NCI-H345 (cell line): ENCODE measurements around the gene APBA2.

Source experiments
- DNase-seq: peaks from one replicate; lab custom pipeline; 2025; lab: John Stamatoyannopoulos, UW

The APBA2 gene

DNA sequence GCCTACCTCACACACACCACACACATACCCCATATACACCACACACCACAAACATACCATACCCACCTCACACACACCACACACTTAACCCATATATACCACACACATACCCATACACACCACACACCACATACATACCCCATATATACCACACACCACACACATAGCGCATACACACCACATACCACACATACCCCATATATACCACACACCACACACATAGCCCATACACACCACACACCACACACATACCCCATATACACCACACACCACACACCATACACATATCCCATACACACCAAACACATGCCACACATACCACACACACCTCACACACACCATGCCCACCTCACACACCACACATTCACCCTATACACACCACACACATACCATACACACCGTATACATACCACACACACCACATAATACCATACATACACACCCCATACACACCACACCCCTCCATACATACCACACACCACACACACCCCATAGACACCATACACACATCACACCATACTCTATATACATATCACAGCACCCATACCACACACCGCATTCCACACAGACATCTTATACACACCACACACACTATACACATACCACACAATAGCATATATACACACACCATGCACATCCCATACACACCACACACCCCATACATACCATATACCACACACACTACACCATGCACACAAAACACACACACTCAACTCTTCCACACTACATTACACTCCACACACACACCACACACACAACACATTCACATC, 29.5 kb downstream of the APBA2 start:
- DNase-seq, result no peak

DNA sequence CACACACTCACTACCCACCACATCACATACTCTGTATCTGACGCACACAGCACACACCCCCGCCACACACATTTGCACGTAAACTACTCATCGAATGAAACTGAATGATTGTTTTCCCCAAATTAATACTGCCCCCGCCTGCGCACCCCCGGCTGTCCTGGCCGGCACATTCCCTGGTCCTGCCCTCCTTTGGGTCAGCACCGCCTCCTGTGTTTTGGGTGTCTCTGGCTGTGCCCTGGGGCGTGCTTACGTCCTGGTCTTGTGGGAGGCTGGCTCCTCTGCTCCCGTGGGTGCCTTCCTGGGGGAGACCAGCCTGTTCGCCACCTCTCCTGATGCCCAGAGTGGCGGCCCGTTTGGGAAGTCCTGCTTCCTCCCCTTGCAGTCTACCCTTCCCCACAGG, 30.2 kb downstream of the APBA2 start:
- DNase-seq, result no peak

DNA sequence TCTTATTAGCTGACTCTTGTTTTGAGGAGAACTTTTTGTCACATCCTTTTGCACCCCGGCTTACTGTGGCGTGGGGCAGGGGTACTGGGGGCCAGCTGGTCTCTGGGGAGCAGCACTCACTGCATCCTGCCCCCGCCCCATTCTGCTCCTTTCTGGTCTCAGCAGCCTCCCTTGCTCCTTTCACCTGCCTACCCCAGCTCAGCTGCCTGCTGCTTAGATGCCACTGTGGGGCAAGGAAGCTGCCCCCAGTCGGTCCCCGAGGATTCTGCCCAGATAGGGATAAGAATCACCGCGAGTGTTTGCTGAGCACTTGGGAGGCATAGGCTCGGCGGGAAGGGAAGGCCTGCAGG, 32.0 kb downstream of the APBA2 start:
- DNase-seq, result no peak

DNA sequence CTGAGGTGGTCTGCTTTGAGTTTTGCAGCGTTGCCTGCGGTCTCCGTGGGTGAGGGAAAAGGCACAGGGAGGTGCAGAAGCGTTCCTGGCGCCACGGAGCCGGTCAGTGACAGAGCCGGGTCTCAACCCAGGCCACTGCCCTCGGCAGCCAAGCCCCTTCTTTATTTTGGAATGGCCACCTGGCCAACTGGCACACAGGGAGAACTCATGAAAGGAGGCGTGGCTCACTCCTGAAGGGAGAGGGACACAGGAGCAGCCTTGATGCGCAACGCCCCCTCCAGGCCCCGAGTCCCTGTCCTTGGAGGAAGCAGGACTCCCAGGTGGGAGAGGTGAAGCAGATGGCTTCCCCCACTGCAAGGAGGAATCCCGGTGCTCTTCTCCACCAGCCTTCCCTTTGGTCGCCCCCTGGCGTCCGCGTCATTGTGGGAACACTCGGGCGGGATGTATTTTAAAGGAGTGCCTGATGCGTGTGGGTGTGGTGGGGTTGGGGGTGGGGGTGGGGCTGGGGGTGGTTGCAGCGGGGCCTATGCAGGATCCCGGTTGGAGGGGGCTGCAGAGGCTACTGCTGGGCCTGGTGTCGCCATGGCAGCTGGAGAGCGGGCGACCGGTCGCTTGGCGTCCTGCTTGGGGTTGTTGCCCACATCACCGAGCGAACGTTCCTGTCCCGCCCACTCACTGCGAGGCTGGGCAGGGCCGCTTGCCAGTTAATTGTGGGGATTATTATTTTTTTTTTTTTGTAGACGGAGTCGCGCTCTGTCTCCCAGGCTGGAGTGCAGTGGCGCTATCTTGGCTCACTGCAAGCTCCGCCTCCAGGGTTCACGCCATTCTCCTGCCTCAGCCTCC, 32.6 kb downstream of the APBA2 start:
- DNase-seq, result peak; percentile 76

DNA sequence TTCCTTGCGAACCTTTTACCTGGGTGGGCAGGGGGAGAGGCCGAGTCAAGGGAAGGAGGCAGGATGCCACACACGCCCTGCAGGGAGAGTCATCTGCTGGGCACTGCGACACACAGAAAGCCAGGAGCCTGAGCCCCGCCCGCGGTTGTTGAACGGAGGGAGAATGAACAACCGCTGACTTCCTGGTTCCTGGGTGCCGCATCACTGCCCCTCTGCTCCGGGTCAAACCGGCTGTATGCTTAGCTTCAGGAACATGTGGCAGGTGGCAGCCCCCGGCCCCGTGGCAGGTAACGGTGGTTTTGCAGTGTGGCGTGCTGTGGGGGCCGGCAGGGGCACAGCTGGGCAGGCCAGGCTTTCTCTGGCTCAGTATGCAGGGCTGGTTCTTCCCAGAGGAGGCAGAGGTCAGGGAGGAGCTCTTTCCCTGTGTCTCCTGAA, 33.4 kb downstream of the APBA2 start:
- peak; percentile 29 for DNase-seq

DNA sequence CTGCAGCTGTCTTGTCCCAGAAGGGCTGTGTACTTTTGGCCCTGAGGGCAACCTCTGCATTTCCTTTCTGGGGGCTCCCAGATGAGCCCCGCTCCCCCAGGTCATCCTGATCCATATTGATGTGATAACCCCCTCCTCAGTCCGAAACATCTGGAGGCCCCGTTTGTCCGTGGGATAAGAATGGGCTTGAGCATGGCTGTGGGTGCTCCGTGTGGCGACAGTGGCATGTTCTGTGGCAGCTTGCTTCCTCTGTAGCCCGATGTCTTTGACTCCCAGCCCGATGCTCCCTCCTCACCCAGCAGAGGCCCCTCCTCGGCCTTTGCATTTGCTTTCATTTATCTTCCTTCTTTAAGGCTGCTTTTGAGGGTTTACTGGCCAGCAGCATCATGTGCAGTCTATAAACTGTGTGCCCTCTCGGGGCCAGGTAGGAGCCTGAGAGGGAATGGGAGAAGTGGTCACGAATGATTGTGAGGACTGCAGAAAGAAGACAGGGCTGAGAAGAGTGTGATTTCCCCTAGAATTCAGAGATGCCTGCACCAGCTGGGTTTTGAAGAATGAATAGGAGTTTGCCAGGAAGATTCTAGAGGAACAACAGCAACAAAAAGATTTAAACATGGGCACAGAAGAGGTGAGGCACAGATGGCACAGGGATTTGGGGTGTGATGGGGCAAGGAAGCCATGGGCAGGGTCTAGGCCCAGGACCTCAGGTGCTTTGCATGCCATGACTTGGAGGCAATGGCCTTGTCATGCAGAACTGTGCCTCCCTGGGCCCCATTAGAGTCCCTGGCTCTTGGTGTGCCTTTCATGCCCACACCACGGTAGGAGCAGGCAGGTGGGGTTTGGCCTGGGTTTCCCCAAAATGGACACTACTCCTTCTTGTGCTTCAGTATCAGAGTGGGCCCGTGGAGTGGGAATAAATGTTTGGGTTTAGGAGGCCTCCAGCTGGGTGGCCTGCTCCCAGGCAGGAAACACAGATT, 34.2 kb downstream of the APBA2 start:
- DNase-seq, result no peak

DNA sequence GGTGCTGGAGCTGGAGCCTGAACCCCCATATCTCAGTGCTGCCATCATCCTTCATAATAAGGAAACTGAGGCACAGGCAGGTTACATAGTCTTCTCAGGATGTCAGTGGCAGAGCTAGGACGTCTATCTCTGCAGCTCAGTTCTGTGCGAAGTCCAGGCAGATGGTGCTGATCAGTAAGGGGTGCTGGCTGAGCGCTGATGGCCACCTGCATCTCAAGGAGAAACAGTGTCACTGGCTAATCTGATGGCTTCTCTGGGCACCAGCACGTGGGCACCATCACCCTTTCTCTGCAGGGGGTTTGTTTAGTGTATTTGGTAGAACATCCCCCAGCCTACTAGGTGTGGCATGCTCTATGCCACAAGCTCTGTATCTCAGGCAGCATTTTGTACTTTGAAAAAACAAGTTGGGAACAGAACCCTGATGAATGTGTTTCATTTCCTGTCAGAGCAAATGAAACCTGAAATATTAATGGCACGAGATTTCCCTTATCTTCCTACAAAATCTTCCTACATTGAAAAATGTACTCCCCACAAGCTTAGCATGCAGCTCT, 35.1 kb downstream of the APBA2 start:
- DNase-seq, result no peak

DNA sequence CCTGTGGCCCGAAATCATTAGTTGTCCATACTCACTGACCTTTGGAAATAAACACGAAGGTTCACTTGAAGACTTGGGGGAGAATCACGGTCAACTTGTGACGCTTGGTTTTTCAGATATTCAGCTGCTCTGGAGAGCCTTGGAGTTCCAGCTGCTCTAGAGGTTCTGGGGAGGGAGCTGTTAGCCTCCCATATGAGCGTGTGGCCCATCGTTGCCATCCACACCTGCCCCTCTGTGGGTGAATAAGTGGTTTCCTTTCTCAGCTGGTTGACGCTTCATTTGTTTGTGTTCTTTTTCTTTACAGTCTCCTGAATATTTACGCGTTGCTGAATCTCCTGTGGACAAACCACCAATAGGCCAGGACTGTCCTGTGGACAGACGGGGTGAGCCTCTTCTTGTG, 35.6 kb downstream of the APBA2 start:
- peak; percentile 40 for DNase-seq

DNA sequence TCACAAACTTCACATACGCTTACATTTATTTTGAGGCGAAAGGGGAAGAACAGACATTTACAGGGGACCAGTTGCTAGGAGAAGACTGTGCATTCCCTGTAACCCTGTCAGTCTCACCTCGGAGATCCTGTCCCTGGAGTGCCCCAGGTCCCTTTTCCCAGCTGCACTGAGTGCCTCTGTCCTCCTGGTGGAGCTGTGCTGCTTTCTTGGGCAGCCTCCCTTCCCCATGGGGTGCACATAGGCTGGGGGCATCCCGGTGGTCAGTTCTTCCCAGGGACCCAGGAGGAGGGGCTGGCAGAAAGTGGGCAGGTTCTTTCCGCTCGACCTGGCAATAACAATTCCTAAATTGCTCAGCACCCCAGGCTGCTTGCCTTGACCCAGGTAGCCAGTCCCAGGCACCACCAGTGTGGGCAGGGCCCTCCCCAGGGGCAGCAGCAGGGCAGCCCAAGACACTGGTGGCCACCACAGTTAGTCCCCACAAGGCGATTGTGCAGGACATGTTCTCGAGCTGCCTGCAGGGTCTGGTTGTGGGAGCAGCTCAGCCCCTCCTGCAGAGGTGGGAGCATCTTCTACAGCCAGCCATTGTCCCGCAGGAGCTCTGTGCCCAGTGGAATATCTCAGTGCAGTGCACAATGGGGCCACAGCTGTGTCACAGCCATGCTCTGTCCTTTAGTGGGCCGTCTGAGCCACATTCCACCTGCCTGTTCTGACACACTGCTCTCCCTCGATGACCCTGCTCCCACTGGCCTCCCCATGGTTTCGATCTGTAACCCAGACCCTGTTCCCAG, 36.3 kb downstream of the APBA2 start:
- DNase-seq, result peak; percentile 4

DNA sequence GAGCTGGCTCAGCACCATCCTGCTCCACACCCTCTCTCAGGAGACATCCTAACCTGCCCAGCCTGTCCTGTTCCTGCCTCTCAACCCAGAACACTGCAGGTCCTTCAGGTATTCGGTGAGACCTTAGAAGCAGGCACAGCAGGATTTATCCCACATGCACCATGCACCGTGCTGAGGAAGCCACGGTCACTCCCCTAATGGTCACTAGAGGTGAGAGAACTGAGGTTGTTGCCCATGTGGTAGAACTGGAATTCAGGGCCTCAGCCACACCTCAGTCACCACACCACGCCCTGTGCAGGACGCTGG, 36.9 kb downstream of the APBA2 start:
- no peak for DNase-seq

DNA sequence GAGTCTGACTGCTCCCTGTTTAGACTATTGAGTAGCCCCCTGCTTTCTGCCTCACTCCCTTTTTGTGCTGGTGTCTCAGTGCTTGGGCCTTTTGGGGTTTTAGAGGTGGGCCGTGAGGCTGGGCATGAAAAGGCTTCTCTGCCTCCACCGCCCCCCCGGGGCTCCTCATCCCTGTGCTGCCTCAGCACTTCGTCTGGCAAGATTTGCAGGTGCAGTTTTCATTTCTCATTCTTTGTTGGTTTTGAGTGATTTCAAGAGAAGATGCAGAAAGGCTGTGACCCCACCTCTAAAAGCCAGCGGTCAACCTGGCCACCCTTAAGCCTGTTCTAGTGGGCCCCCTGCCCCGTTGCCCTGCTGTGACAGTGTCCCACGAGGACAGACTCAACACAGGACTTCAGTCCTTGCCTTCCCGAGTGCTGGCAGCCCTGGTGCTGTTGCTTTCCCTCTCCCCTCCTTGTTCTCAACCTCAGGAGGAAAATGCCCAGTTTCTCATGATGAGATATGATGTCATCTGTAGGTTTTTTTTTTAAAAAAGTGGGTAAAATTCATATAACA, 38.0 kb downstream of the APBA2 start:
- DNase-seq, result no peak

DNA sequence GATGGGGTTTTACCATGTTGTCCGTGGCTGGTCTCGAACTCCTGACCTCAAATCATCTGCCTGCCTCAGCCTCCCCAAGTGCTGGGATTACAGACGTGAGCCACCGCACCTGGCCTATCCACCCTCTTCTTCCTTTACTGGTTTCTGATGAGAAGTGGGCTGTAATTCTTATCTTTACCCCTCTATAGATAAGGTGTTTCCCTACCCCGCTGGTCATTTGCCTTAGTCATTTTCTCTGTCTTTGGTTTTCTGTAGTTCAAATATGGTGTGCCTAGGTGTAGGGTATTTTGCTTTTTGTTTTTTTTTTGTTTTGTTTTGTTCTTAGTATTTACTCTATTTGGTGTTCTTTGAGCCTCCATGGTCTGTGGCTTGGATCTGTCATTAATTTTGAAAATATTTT, 41.3 kb downstream of the APBA2 start:
- no peak for DNase-seq

DNA sequence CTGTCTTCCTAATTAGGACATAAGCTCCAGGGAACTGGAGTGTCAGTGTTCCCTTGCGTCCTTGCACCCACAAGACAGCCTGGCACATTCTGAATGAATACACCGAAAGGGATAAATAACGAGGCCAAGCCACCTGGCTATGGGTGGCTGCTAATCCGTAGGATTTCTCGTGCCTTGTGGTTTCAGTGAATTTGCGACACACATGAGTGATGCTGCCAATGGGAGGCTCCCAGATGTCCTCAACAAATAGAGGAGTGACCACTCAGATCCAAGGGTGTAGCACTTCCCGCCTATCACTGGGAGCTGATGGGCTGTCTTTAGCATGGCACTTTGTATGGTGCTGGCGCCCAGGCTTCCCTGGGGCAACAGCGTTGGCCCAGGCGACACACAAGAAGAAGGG, 43.4 kb downstream of the APBA2 start:
- DNase-seq, result no peak

DNA sequence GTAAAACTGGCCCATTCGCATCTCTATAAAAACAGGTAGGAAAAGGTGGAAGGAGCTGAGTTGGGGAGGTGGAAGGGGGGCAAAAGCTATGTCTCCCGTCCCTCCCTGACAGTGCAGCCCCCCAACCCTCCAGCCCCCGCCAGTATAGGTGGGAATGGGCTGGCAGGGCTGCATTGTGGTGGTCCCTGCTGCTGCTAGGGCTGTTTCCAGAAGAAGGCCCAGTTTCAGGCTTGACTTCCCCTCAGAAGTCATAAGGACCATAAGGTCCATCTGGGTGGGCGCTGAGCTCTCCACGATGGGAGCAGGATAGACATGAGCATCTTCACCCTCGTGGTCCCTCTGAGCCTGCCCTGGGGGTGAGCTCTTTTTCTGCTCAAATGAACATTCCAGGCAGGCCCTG, 44.2 kb downstream of the APBA2 start:
- no peak for DNase-seq

DNA sequence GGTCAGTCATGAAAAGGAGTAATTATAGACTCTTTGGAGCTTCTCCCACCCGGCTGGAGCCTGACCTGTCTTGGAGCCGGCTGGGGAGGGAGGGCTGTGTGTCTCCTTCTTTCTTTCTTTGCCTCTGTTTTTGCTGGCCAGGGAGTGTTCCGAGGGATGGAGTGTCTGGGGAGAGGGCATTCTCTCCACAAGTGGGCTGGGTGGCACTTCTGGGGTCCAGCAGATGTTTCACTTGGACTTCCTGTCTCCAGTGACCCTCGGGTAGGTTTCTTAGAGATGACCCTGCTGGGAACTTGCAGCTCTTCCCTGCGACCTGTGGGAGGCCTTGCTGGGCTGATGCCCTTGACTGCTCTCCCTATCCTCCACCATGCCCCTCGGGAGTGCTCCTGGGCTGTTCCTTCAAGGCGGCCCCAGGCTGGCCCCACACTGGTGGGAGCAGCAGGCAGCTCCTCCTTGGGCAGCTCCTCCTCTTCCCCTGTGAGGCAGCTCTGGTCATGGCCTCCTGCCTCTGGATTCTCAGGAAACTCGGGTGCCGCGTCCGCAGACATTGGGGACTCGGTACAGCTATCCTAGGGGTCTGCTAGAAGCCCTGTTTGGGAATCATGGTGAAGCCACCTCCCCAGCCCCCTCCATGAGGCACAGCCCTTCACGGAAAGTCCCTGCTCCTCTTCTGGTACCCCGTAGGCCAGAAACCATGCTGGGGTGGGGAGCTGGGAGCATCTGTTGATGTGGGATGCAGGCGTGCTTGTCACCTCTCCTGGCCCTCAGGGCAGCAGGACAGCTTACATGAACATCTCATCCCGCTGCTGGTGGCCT, 44.9 kb downstream of the APBA2 start:
- DNase-seq, result no peak

DNA sequence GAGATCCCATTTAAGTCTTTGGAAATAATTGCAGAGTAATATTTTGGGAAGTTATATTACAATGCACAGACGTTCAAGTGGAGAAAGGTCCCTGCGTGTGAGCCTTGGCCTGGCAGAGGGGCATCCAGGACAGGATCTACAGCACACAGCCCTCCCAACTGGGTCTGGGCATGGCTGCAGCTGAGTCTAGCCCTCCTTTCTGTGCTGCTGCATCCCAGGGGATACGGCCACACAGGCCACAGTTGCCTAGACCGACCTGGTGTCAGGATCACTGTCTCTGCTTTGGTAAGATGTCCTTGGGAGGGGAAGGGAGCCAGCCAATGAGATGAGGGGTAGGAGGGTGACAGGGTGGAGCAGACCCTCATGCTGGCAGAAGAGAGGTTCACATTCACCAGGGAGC, 46.1 kb downstream of the APBA2 start:
- DNase-seq, result no peak

DNA sequence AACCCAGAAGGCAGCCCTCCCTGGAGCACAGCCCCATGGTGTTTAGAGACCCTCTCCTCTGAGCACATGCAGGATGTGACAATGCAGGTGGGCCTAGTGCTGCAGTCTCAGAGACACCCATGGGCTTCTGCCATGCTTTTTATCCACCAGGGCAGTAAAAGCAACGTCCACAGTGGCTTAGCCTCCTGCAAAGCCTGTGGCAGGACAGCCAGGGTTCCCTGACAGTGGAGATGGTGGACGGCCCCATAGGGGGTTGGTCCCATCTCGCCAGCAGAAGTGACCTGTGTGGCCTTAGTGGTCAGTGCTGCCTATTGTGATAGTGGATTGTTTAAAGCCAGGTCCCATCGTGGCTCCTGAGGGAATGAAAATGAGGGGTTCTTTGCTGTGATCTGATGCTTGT, 46.6 kb downstream of the APBA2 start:
- no peak for DNase-seq

DNA sequence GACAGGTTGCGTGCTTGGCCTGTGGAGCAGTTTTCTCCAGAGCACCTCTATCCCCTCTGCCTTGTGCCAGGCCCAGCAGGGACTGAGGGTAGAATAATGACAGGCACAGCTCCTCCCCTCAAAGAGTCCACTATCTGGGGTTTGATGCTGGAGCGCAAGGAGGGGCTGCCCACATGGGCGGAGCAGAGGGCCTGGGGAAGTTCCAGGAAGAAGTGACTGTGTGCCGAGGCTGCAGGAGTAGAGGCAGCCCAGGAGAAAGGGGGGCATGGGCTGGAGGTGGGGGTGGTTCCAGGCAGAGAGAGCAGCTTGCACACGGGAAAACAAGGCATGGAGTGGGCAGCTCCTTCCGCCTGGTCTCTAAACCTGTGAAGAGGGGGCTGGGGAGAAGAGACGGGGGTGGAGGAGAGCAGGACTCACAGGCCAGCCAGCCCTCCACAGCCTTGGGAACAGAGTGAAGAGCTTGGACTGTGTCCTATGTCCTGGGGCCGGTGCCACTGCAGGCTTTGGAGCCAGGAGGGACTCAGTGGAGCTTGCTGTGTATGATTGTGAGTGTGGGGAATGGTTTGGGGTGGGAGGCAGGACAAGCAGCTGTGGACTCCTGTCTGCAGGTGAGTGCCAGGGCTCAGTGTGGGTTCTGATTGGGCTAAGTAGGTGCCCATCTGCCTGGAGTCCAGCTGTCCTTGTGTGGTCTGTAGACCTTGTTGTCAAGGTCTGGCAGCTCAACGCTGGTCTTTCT, 48.1 kb downstream of the APBA2 start:
- DNase-seq, result no peak

DNA sequence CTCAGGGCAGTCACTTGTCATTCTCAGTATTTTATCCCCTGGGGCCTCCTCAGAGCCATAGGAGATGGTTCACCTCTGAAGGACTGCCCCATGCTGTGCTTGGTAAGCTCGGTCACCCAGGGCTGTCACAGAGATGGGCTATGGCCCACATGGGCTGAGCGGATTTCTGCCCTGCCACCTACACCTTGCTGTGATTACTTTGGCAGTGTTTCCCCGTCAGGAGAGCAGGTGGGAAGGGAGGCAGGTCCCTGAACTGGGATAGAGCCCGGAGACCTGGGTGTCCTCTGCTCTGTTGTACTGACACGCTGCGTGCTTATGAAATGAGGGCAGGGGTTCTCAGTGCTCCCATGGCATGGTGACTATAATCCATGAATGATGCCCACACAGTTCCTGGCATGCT, 48.9 kb downstream of the APBA2 start:
- peak; percentile 41 for DNase-seq

DNA sequence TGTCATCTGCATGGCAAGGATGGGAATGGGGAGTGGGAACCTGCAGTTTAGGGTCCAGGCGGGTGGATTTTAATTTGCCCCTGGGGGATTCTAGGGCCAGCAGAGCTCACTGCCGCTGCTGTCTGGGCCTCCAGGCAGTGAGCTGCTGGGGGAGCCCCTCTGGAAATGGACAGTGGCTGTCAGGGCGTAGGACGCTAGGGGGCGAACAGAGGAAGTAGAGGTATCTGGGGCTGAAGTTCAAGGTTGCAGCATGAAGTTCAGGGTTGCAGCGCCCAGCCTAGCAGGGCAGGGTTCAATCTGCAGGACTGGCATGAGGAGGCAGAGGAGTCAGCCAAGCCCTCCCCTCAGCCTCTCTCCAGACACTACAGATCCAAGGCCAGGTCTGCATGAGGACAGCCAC, 49.5 kb downstream of the APBA2 start:
- no peak for DNase-seq
